HCT116 (cell line): ENCODE data around the gene SYDE2. TPM values are rescaled to one million over a fixed set of nuclear protein-coding genes. Genes with fewer than 3 reads are reported as not detected.

ENCODE experiments used
- ATAC-seq: fragments of 200-7000 bp; cut with Tn5 transposase; 2 replicates; pipeline ENCODE4 v1.9.1; 2020; ENCODE audit warnings: mild to moderate bottlenecking, moderate library complexity
- BruUV-seq: library from RNA; stranded (reverse); fragments of 400-500 nt; replicated peaks from 2 replicates; lab custom pipeline; 2021; lab: Mats Ljungman, UMichigan
- CTCF ChIA-PET: fragments of 300-600 bp; sonication (Branson Sonifier 250); formaldehyde crosslinking; loops from one replicate; lab custom pipeline; 2021; ENCODE audit warnings: antibody characterized with exemption; lab: Charles Lee
- POLR2A ChIA-PET: fragments of 300-600, 350-600 bp; sonication (Branson Sonifier 250); formaldehyde crosslinking; loops from one replicate; lab custom pipeline; 2021; ENCODE audit warnings: antibody characterized with exemption; lab: Charles Lee
- RAD21 ChIA-PET, 2 experiments: fragments of 300-600 bp; sonication (Branson Sonifier 250); formaldehyde crosslinking; loops; one replicate each; lab custom pipeline; 2023; ENCODE audit warnings: low total read pairs in 2 of 2; ENCODE audit not compliant: uncharacterized antibody in 2 of 2, unreplicated experiment in 2 of 2, low non-redundant PET in 1 of 2; lab: Charles Lee
- DNase-seq: peaks from one replicate; pipeline ENCODE4 v3.0.0-alpha.2; 2010; ENCODE audit warnings: low read depth, low spot score
- H2AFZ ChIP-seq: fragments of 200-600 bp; shearing (Covaris generic), sonication (generic); 2 replicates; pipeline ENCODE4 v1.6.1; 2017; ENCODE audit warnings: low read depth, mixed run types, mixed read lengths, antibody characterized with exemption, low read length; ENCODE audit not compliant: poor library complexity, severe bottlenecking
- H3K27ac ChIP-seq: 2 replicates; pipeline ENCODE4 v1.5.1; 2012; ENCODE audit warnings: low read depth, low read length
- H3K27me3 ChIP-seq: fragments of 200-600 bp; sonication (generic); 2 replicates; pipeline ENCODE4 v1.6.1; 2016; ENCODE audit warnings: mixed run types, low read length, mixed read lengths; ENCODE audit not compliant: insufficient read depth
- H3K36me3 ChIP-seq, 2 experiments: fragments of 200-500 bp in 1 of 2; fragments of 200-600 bp in 1 of 2; sonication (Bioruptor generic) in 1 of 2; sonication (generic) in 1 of 2; 2 replicates each; pipeline versions ENCODE4 v1.5.1 to v1.6.1; 2014 to 2016; ENCODE audit warnings: low read length in 2 of 2, inconsistent platforms in 1 of 2, mixed read lengths in 1 of 2, mixed run types in 1 of 2; ENCODE audit not compliant: insufficient read depth in 2 of 2, control insufficient read depth in 1 of 2
- H3K4me1 ChIP-seq, 2 experiments: fragments of 200-600 bp in 1 of 2; sonication (generic) in 1 of 2; 2 replicates each; pipeline versions ENCODE4 v1.5.1 to v1.6.1; 2012 to 2017; ENCODE audit warnings: low read length in 2 of 2, inconsistent platforms in 1 of 2, mild to moderate bottlenecking in 1 of 2, mixed read lengths in 1 of 2, mixed run types in 1 of 2, moderate library complexity in 1 of 2; ENCODE audit not compliant: insufficient read depth in 2 of 2, control insufficient read depth in 1 of 2
- H3K4me2 ChIP-seq: fragments of 200-600 bp; sonication (generic); 2 replicates; pipeline ENCODE4 v1.6.1; 2017; ENCODE audit warnings: mixed run types, low read length, mixed read lengths
- H3K4me3 ChIP-seq, 2 experiments: fragments of 200-600 bp in 1 of 2; sonication (generic) in 1 of 2; replicated peaks in 1 of 2; 2 replicates each; pipeline ENCODE4 v1.5.1; 2011 to 2016; ENCODE audit warnings: low read length in 2 of 2, control low read depth in 1 of 2, low read depth in 1 of 2, mild to moderate bottlenecking in 1 of 2, mixed read lengths in 1 of 2, mixed run types in 1 of 2
- H3K79me2 ChIP-seq: fragments of 200-600 bp; sonication (generic); 2 replicates; pipeline ENCODE4 v1.6.1; 2017; ENCODE audit warnings: mild to moderate bottlenecking, mixed run types, low read length, moderate library complexity, mixed read lengths; ENCODE audit not compliant: insufficient read depth
- H3K9ac ChIP-seq: fragments of 200-600 bp; sonication (generic); 2 replicates; pipeline ENCODE4 v1.6.1; 2016; ENCODE audit warnings: low read length, mixed read lengths
- H3K9me2 ChIP-seq: fragments of 200-600 bp; sonication (generic), shearing (Covaris generic); 2 replicates; pipeline ENCODE4 v1.6.1; 2017; ENCODE audit warnings: mixed run types, mild to moderate bottlenecking, moderate library complexity; ENCODE audit not compliant: insufficient read depth
- H3K9me3 ChIP-seq, 2 experiments: fragments of 200-500 bp in 1 of 2; fragments of 200-600 bp in 1 of 2; sonication (Bioruptor generic) in 1 of 2; sonication (generic) in 1 of 2; 2 replicates each; pipeline ENCODE4 v1.6.1; 2014 to 2017; ENCODE audit warnings: low read length in 2 of 2, mixed read lengths in 2 of 2, inconsistent platforms in 1 of 2, low read depth in 1 of 2, mild to moderate bottlenecking in 1 of 2, mixed run types in 1 of 2, moderate library complexity in 1 of 2; ENCODE audit not compliant: control insufficient read depth in 1 of 2, insufficient read depth in 1 of 2
- H4K20me1 ChIP-seq: fragments of 200-600 bp; sonication (generic), shearing (Covaris generic); 2 replicates; pipeline ENCODE4 v1.6.1; 2017; ENCODE audit warnings: mixed run types, mild to moderate bottlenecking, moderate library complexity; ENCODE audit not compliant: insufficient read depth
- RAD21 ChIP-seq: IDR thresholded peaks from 2 replicates; pipeline ENCODE4 v1.6.1; 2012; ENCODE audit warnings: low read depth, mild to moderate bottlenecking
- intact Hi-C: fragments of 100-400 bp; cut with micrococcal nuclease; formaldehyde crosslinking; loops from 2 replicates; pipeline ENCODE4 v1.10.0; 2022
- total RNA-seq: library from RNA; stranded (reverse); gene quantifications from one replicate; pipeline ENCODE4 v1.2.1, GENCODE V29; 2021; ENCODE audit not compliant: unreplicated experiment
- TF ChIP-seq, protein P1 (sequence below), 3 experiments: fragments of 200-600 bp in 1 of 3; sonication (generic) in 1 of 3; IDR thresholded peaks in 2 of 3; conservative IDR thresholded peaks in 1 of 3; 2 replicates each; pipeline ENCODE4 v1.5.1; 2012 to 2017; ENCODE audit warnings: low read depth in 2 of 3, low read length in 2 of 3, antibody characterized with exemption in 1 of 3, borderline replicate concordance in 1 of 3, control low read depth in 1 of 3, mild to moderate bottlenecking in 1 of 3, mixed read lengths in 1 of 3, mixed run types in 1 of 3, moderate library complexity in 1 of 3; ENCODE audit not compliant: insufficient read depth in 1 of 3
- TF ChIP-seq, protein P2 (sequence below): IDR thresholded peaks from 2 replicates; pipeline ENCODE4 v1.6.1; 2012; ENCODE audit warnings: low read depth
- TF ChIP-seq, protein P3 (sequence below): IDR thresholded peaks from 2 replicates; pipeline ENCODE4 v1.6.1; 2012

SYDE2 gene
- total RNA-seq, 1 experiment from 2014 or later, result 5.3 TPM

DNA sequence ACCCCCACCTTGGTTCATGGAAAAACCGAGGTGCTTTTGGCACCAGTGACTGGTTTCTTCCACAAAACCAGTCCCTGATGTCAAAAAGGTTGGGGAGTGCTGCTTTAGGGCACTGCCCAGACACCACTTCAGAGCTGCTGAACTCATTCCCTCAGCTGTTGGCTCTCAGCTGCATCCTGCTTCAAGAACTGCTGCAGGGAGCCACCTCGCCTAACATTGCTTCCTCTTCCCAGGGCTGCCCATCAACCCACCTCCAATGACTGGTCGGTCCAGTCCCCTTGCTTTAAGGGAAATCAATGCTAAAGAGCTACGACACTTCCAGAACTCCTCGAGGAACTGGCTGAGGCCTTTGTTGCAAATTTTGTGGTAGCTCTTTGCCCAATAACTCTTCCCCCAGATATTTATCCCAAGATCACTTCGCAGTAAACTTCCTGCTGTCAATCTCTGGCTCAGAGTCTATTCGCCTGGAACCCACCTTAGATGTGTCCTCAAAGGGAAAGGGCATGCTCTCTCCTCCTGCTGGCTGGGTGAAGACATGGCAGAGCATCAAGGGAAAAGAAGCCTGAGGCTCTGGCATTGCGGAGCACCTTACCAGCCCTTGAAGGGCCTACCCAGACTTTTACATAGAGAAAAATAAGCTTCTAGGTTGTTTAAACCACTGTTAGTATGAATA is 29.6 kb upstream of the SYDE2 start:
- ChIA-PET RAD21 (interaction anchor here (0.7 to 1.5 kb wide), 4 partner anchors 24 to 286 kb away, joined by 3 to 6 read pairs (median 3); no protein-coding TSS in a partner anchor), CTCF (interaction anchor here (1.4 to 2.9 kb wide), 5 partner anchors 10 to 286 kb away, joined by 5 to 29 read pairs (median 13); no protein-coding TSS in a partner anchor)
- H3K9me2 ChIP-seq, result no peaks in the 10 kb centered on the region
- no peaks in the 10 kb centered on the region for H4K20me1 ChIP-seq
- no TSS peak for BruUV-seq
- H3K4me2 ChIP-seq, result no peak overlapping the region
- TF ChIP-seq, protein P1, sequence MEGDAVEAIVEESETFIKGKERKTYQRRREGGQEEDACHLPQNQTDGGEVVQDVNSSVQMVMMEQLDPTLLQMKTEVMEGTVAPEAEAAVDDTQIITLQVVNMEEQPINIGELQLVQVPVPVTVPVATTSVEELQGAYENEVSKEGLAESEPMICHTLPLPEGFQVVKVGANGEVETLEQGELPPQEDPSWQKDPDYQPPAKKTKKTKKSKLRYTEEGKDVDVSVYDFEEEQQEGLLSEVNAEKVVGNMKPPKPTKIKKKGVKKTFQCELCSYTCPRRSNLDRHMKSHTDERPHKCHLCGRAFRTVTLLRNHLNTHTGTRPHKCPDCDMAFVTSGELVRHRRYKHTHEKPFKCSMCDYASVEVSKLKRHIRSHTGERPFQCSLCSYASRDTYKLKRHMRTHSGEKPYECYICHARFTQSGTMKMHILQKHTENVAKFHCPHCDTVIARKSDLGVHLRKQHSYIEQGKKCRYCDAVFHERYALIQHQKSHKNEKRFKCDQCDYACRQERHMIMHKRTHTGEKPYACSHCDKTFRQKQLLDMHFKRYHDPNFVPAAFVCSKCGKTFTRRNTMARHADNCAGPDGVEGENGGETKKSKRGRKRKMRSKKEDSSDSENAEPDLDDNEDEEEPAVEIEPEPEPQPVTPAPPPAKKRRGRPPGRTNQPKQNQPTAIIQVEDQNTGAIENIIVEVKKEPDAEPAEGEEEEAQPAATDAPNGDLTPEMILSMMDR (IDR thresholded peaks at IDR 0.05 in 2 of 3, conservative IDR thresholded peaks at IDR 0.05 in 1 of 3; ENCODE audit: borderline replicate concordance in 1 of 3, insufficient read depth in 1 of 3, low read depth in 2 of 3, low read length in 2 of 3), result peak; percentile 32 to 63 (median 55); a peak in 5 of 6 replicates
- TF ChIP-seq, protein P2, sequence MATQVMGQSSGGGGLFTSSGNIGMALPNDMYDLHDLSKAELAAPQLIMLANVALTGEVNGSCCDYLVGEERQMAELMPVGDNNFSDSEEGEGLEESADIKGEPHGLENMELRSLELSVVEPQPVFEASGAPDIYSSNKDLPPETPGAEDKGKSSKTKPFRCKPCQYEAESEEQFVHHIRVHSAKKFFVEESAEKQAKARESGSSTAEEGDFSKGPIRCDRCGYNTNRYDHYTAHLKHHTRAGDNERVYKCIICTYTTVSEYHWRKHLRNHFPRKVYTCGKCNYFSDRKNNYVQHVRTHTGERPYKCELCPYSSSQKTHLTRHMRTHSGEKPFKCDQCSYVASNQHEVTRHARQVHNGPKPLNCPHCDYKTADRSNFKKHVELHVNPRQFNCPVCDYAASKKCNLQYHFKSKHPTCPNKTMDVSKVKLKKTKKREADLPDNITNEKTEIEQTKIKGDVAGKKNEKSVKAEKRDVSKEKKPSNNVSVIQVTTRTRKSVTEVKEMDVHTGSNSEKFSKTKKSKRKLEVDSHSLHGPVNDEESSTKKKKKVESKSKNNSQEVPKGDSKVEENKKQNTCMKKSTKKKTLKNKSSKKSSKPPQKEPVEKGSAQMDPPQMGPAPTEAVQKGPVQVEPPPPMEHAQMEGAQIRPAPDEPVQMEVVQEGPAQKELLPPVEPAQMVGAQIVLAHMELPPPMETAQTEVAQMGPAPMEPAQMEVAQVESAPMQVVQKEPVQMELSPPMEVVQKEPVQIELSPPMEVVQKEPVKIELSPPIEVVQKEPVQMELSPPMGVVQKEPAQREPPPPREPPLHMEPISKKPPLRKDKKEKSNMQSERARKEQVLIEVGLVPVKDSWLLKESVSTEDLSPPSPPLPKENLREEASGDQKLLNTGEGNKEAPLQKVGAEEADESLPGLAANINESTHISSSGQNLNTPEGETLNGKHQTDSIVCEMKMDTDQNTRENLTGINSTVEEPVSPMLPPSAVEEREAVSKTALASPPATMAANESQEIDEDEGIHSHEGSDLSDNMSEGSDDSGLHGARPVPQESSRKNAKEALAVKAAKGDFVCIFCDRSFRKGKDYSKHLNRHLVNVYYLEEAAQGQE, result no peak
- peak; percentile 43 for TF ChIP-seq RAD21
- TF ChIP-seq, protein P3, sequence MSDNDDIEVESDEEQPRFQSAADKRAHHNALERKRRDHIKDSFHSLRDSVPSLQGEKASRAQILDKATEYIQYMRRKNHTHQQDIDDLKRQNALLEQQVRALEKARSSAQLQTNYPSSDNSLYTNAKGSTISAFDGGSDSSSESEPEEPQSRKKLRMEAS, result peak; percentile 53; the same call in 1 of the 2 replicates
- TF ChIP-seq, all 23 proteins: peak for 3
- H3K4me1 ChIP-seq, result peaks cover 18 to 19% of the 10 kb centered on the region in 2 experiments
- ATAC-seq (peak; percentile 76), DNase-seq (peak; percentile 29)
- H3K4me3 ChIP-seq, result no peak overlapping the region
- no peaks in the 10 kb centered on the region for H3K79me2 ChIP-seq
- POLR2A ChIA-PET, result interaction anchor here (1.2 to 2.5 kb wide), 3 partner anchors 9 to 12 kb away, joined by 3 to 11 read pairs (median 4); no protein-coding TSS in a partner anchor
- H3K36me3 ChIP-seq, result no peaks in the 10 kb centered on the region
- no peaks in the 10 kb centered on the region for H3K9me3 ChIP-seq
- H3K27me3 ChIP-seq, result no peaks in the 10 kb centered on the region
- peak overlapping the region; percentile 77 for H2AFZ ChIP-seq
- no peak overlapping the region for H3K27ac ChIP-seq
- H3K9ac ChIP-seq, result no peak overlapping the region
- intact Hi-C loops, result no loop called here
